ENCODE results near the gene GPR17. TPM values are rescaled to one million over a fixed set of nuclear protein-coding genes. Genes with fewer than 3 reads are reported as not detected.

The GPR17 gene
- polyA plus RNA-seq, 1 donor (not counting 4 experiments of a cell fraction or from before 2014, with no cell fraction given): not detected

GRCh38 chr2:127639111-127639474, 6.9 kb upstream of the GPR17 start:
- no peak for TF ChIP-seq CTCF (optimal IDR thresholded peaks at IDR 0.05 in 1 of 3, IDR thresholded peaks at IDR 0.05 in 1 of 3, conservative IDR thresholded peaks at IDR 0.05 in 1 of 3; ENCODE audit: extremely low read depth in 1 of 3, insufficient read depth in 2 of 3, low read length in 3 of 3)
- no peak for TF ChIP-seq EZH2 (IDR thresholded peaks at IDR 0.05; ENCODE audit: low read length)

DNA sequence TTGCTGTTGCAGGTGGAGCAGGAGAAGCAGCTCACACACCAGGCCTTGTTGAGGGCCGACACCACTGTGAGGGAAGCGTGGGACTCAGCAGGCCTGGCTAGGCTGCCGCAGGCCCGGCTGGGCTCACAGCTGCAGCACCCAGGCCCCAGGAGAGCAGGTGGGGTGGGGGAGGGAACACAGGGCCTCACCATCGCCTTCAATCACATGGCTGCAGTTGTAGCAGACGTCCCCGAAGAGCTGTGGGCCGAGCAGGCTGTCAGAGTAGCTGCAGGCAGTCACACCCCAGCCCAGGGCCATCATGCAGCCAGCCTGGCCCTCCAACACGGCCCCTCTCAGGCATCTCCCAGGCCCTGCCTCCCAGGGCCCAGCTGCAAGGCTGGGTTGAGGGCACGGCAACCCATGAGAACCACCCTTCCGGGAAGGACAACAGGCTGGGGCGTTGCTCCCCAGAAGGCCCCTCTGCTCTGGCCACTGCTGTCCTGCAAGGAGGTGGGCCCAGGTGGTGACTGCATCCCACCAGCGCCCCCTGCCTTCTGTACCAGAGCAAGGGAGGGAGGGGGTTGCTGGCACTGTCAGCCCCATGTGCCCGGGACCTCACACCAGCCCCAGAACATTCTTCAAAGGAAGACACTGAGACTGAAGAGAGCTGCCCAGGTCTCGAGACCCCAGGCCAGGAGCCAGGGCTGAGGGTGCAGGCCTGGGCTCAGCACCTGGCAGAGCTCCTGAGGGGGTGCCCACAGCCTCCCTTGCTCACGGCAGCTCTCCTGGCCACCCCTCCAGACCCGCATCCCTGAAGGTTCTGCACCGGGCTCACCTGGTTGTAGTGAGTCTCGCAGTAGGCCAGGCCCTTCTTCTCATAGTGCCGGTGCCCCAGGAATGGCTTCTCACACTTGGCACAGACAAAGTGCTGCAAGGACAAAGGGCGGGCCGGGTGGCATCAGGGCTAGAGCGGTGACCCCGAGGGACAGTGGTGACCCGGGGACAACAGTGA, 5.6 kb upstream of the GPR17 start:
- no peak overlapping the region for H3K9ac ChIP-seq (ENCODE audit: control insufficient read depth, extremely low read depth, insufficient read depth, low read length)
- dilution Hi-C loops (cut with MboI; ENCODE audit: extremely low pct_ligation_motif_present, low sequenced_read_pairs): no loop called here
- H2AFZ ChIP-seq (ENCODE audit: control insufficient read depth, low read length): no peak overlapping the region
- no peaks in the 10 kb centered on the region for H3K27me3 ChIP-seq (ENCODE audit: control insufficient read depth, extremely low read depth, insufficient read depth, low read length)
- H3K4me2 ChIP-seq (ENCODE audit: control insufficient read depth, extremely low read depth, insufficient read depth, low read depth, low read length): no peak overlapping the region
- FAIRE-seq (no peak), DNase-seq (ENCODE audit: low read depth, low spot score) (no peak)
- no peaks in the 10 kb centered on the region for H3K36me3 ChIP-seq (ENCODE audit: control insufficient read depth in 2 of 2, extremely low read depth in 1 of 2, insufficient read depth in 2 of 2, low read length in 2 of 2)
- H4K20me1 ChIP-seq (ENCODE audit: control insufficient read depth, extremely low read depth, insufficient read depth, low read length): no peaks in the 10 kb centered on the region
- no peak overlapping the region for H3K4me3 ChIP-seq (ENCODE audit: control insufficient read depth in 2 of 3, extremely low read depth in 1 of 3, insufficient read depth in 2 of 3, low read depth in 1 of 3, low read length in 3 of 3)
- H3K79me2 ChIP-seq (ENCODE audit: control insufficient read depth, insufficient read depth, low read length): no peaks in the 10 kb centered on the region
- H3K9me1 ChIP-seq (ENCODE audit: control insufficient read depth, extremely low read depth, insufficient read depth, low read length): no peaks in the 10 kb centered on the region
- H3K27ac ChIP-seq (ENCODE audit: control insufficient read depth, insufficient read depth, low read length): no peak overlapping the region
- no peaks in the 10 kb centered on the region for H3K9me3 ChIP-seq (ENCODE audit: control insufficient read depth, low read depth, low read length)
- peaks cover 14% of the 10 kb centered on the region for H3K4me1 ChIP-seq (ENCODE audit: control insufficient read depth, extremely low read depth, insufficient read depth, low read length)
- TF ChIP-seq CTCF (optimal IDR thresholded peaks at IDR 0.05 in 1 of 3, IDR thresholded peaks at IDR 0.05 in 1 of 3, conservative IDR thresholded peaks at IDR 0.05 in 1 of 3; ENCODE audit: extremely low read depth in 1 of 3, insufficient read depth in 2 of 3, low read length in 3 of 3): peak in 2 of 3 experiments; percentile 4 to 48
- TF ChIP-seq EZH2 (IDR thresholded peaks at IDR 0.05; ENCODE audit: low read length): no peak

More at GRCh38 chr2:127639111-127639474, 6.9 kb upstream of the GPR17 start:
- H3K79me2 ChIP-seq (ENCODE audit: control insufficient read depth, insufficient read depth, low read length): no peaks in the 10 kb centered on the region
- no peaks in the 10 kb centered on the region for H3K27me3 ChIP-seq (ENCODE audit: control insufficient read depth, extremely low read depth, insufficient read depth, low read length)
- dilution Hi-C loops (cut with MboI; ENCODE audit: extremely low pct_ligation_motif_present, low sequenced_read_pairs): no loop called here
- H2AFZ ChIP-seq (ENCODE audit: control insufficient read depth, low read length): no peak overlapping the region
- H3K4me2 ChIP-seq (ENCODE audit: control insufficient read depth, extremely low read depth, insufficient read depth, low read depth, low read length): no peak overlapping the region
- H3K27ac ChIP-seq (ENCODE audit: control insufficient read depth, insufficient read depth, low read length): no peak overlapping the region
- H3K4me3 ChIP-seq (ENCODE audit: control insufficient read depth in 2 of 3, extremely low read depth in 1 of 3, insufficient read depth in 2 of 3, low read depth in 1 of 3, low read length in 3 of 3): no peak overlapping the region
- H4K20me1 ChIP-seq (ENCODE audit: control insufficient read depth, extremely low read depth, insufficient read depth, low read length): no peaks in the 10 kb centered on the region
- DNase-seq (ENCODE audit: low read depth, low spot score) (no peak), FAIRE-seq (no peak)
- no peaks in the 10 kb centered on the region for H3K9me3 ChIP-seq (ENCODE audit: control insufficient read depth, low read depth, low read length)
- peaks cover 12% of the 10 kb centered on the region for H3K4me1 ChIP-seq (ENCODE audit: control insufficient read depth, extremely low read depth, insufficient read depth, low read length)
- no peak overlapping the region for H3K9ac ChIP-seq (ENCODE audit: control insufficient read depth, extremely low read depth, insufficient read depth, low read length)
- no peaks in the 10 kb centered on the region for H3K36me3 ChIP-seq (ENCODE audit: control insufficient read depth in 2 of 2, extremely low read depth in 1 of 2, insufficient read depth in 2 of 2, low read length in 2 of 2)
- no peaks in the 10 kb centered on the region for H3K9me1 ChIP-seq (ENCODE audit: control insufficient read depth, extremely low read depth, insufficient read depth, low read length)

Data from keratinocyte (primary cell).